Stimulated activated CD4-positive, alpha-beta T cell treated with anti-CD3 and anti-CD28 coated beads, TNF-alpha, amount 100 ng/mL, for 48 hours (primary cell): ENCODE measurements around the gene KYNU.
"Not testable (repeated sequence)": the region's sequence is repeated elsewhere in the genome, so short reads cannot be mapped to it uniquely, and the experiment has no call there.

Experiments used
- DNase-seq, 3 donors: peaks; one replicate each; pipeline ENCODE4 v3.0.0-alpha.2; 2020; ENCODE audit warnings: low read depth in 3 of 3

The KYNU gene

GRCh38 chr2:142871396-142871795, 6.1 kb upstream of the KYNU start:
- no peak for DNase-seq

- DNase-seq: no peak
Measured at GRCh38 chr2:142872882-142873724, 4.4 kb upstream of the KYNU start.

GRCh38 chr2:142873831-142874287, 3.6 kb upstream of the KYNU start:
- no peak for DNase-seq

- DNase-seq: no peak
Measured at GRCh38 chr2:142874293-142874814, 3.1 kb upstream of the KYNU start.

- no peak for DNase-seq
Measured at GRCh38 chr2:142875010-142875409, 2.5 kb upstream of the KYNU start.

- DNase-seq: no peak
Measured at GRCh38 chr2:142875652-142876051, 1.8 kb upstream of the KYNU start.

- no peak for DNase-seq
Measured at GRCh38 chr2:142876423-142876822, 1.0 kb upstream of the KYNU start.

GRCh38 chr2:142878031-142878678, 691 bp downstream of the KYNU start:
- no peak for DNase-seq

GRCh38 chr2:142879151-142879550, 1.7 kb downstream of the KYNU start:
- no peak for DNase-seq

- no peak for DNase-seq
Measured at GRCh38 chr2:142880279-142880678, 2.8 kb downstream of the KYNU start.

- no peak for DNase-seq
Measured at GRCh38 chr2:142881619-142882018, 4.2 kb downstream of the KYNU start.

GRCh38 chr2:142882500-142882899, 5.0 kb downstream of the KYNU start:
- not testable (repeated sequence) for DNase-seq

GRCh38 chr2:142883526-142883925, 6.1 kb downstream of the KYNU start:
- no peak for DNase-seq

GRCh38 chr2:142885543-142885942, 8.1 kb downstream of the KYNU start:
- no peak for DNase-seq

GRCh38 chr2:142892715-142893114, 15.3 kb downstream of the KYNU start:
- no peak for DNase-seq

GRCh38 chr2:142893241-142893640, 15.8 kb downstream of the KYNU start:
- DNase-seq: no peak

- DNase-seq: no peak
Measured at GRCh38 chr2:142897807-142898206, 20.3 kb downstream of the KYNU start.

GRCh38 chr2:142900327-142900726, 22.9 kb downstream of the KYNU start:
- not testable (repeated sequence) for DNase-seq

- DNase-seq: no peak
Measured at GRCh38 chr2:142901780-142902179, 24.3 kb downstream of the KYNU start.

GRCh38 chr2:142903726-142904125, 26.3 kb downstream of the KYNU start:
- DNase-seq: not testable (repeated sequence)

GRCh38 chr2:142907653-142908052, 30.2 kb downstream of the KYNU start:
- no peak for DNase-seq

- no peak for DNase-seq
Measured at GRCh38 chr2:142914507-142915313, 37.2 kb downstream of the KYNU start.
